Tibial artery (tissue), 4 donors: ENCODE data around the gene SOX8.

ENCODE experiments used
- DNase-seq, 2 donors: peaks; one replicate each; pipeline ENCODE4 v3.0.0-alpha.2; 2019
- H3K27ac ChIP-seq, 2 donors: fragments of 200-600 bp; sonication (generic) in 1 of 2; 1 replicate in 1 of 2; 2 replicates in 1 of 2; pipeline ENCODE4 v1.5.1; 2018 to 2019; ENCODE audit warnings: mild to moderate bottlenecking in 1 of 2
- H3K27me3 ChIP-seq, 2 donors: fragments of 200-600 bp; sonication (generic) in 1 of 2; one replicate each; pipeline versions ENCODE4 v1.5.1 to v1.6.0; 2016 to 2019
- H3K36me3 ChIP-seq, 3 donors: fragments of 200-600 bp; sonication (generic) in 2 of 3; one replicate each; pipeline ENCODE4 v1.5.1; 2016 to 2019; ENCODE audit warnings: mild to moderate bottlenecking in 2 of 3
- H3K4me1 ChIP-seq, 4 donors: fragments of 200-600 bp; sonication (generic) in 2 of 4; 1 replicate in 3 of 4; 2 replicates in 1 of 4; pipeline ENCODE4 v1.5.1; 2016 to 2019
- H3K4me3 ChIP-seq, 2 donors: fragments of 200-600 bp; sonication (generic) in 1 of 2; 1 replicate in 1 of 2; 2 replicates in 1 of 2; pipeline ENCODE4 v1.5.1; 2018 to 2019; ENCODE audit warnings: mild to moderate bottlenecking in 2 of 2
- H3K9me3 ChIP-seq, 3 donors: fragments of 200-600 bp; sonication (generic) in 1 of 3; one replicate each; pipeline ENCODE4 v1.5.1; 2016 to 2019
- CTCF ChIP-seq, 2 experiments: fragments of 200-600 bp in 1 of 2; fragments of 450-650 bp in 1 of 2; IDR thresholded peaks; one replicate each; pipeline ENCODE4 v1.5.1; 2017 to 2019; ENCODE audit warnings: antibody characterized with exemption in 2 of 2, mild to moderate bottlenecking in 1 of 2, moderate library complexity in 1 of 2
- intact Hi-C: fragments of 100-400 bp; cut with DNase I; formaldehyde crosslinking; loops from one replicate; pipeline ENCODE4 v1.15.0; 2023; ENCODE audit warnings: low total_unique reads

The SOX8 gene

GRCh38 chr16:1007284-1007850, 25.8 kb downstream of the SOX8 start:
- Histone ChIP-seq H3K36me3 (no peaks in the 10 kb centered on the region), H3K4me3 (no peak overlapping the region), H3K27ac (no peak overlapping the region), H3K9me3 (no peaks in the 10 kb centered on the region), H3K27me3 (peaks cover 0 to 80% of the 10 kb centered on the region in 2 donors), H3K4me1 (peaks cover 0 to 8% (median 2%) of the 10 kb centered on the region in 4 donors)
- DNase-seq = no peak
- intact Hi-C loops = no loop called here
- no peak for TF ChIP-seq CTCF (IDR thresholded peaks at IDR 0.05)

- Histone ChIP-seq H3K27ac (no peak overlapping the region), H3K27me3 (peaks cover 0 to 79% of the 10 kb centered on the region in 2 donors), H3K36me3 (no peaks in the 10 kb centered on the region), H3K4me3 (no peak overlapping the region), H3K4me1 (peaks cover 0 to 4% (median 2%) of the 10 kb centered on the region in 4 donors), H3K9me3 (no peaks in the 10 kb centered on the region)
- intact Hi-C loops = no loop called here
- no peak for DNase-seq
- TF ChIP-seq CTCF (IDR thresholded peaks at IDR 0.05) = no peak
These were observed 26.5 kb downstream of the SOX8 start for GRCh38 chr16:1008085-1008484.

GRCh38 chr16:1009358-1010150, 28.0 kb downstream of the SOX8 start:
- Histone ChIP-seq H3K36me3 (no peaks in the 10 kb centered on the region), H3K27me3 (peaks cover 0 to 66% of the 10 kb centered on the region in 2 donors), H3K27ac (no peak overlapping the region), H3K4me1 (no peaks in the 10 kb centered on the region), H3K4me3 (no peak overlapping the region), H3K9me3 (no peaks in the 10 kb centered on the region)
- no peak for DNase-seq
- no peak for TF ChIP-seq CTCF (IDR thresholded peaks at IDR 0.05)
- intact Hi-C loops = no loop called here

- Histone ChIP-seq H3K27ac (no peak overlapping the region), H3K4me3 (no peak overlapping the region), H3K9me3 (no peaks in the 10 kb centered on the region), H3K4me1 (no peaks in the 10 kb centered on the region), H3K27me3 (peaks cover 0 to 66% of the 10 kb centered on the region in 2 donors), H3K36me3 (no peaks in the 10 kb centered on the region)
- no peak for TF ChIP-seq CTCF (IDR thresholded peaks at IDR 0.05)
- no peak for DNase-seq
- intact Hi-C loops = no loop called here
These were observed 28.7 kb downstream of the SOX8 start for GRCh38 chr16:1010251-1010650.

- TF ChIP-seq CTCF (IDR thresholded peaks at IDR 0.05) = no peak
- intact Hi-C loops = no loop called here
- H3K27me3 ChIP-seq = peaks cover 0 to 64% of the 10 kb centered on the region in 2 donors
These were observed 29.2 kb downstream of the SOX8 start for GRCh38 chr16:1010815-1011214.

More at GRCh38 chr16:1010815-1011214, 29.2 kb downstream of the SOX8 start:
- Histone ChIP-seq H3K36me3 (no peaks in the 10 kb centered on the region), H3K9me3 (no peaks in the 10 kb centered on the region), H3K27ac (no peak overlapping the region), H3K4me3 (no peak overlapping the region), H3K4me1 (no peaks in the 10 kb centered on the region)
- DNase-seq = no peak
